CD4-positive, alpha-beta T cell treated with Interleukin-6 for 4 hours (primary cell): Measurements from ENCODE around the gene FHIT.

ENCODE experiments used
- DNase-seq: peaks from one replicate; pipeline ENCODE4 v3.0.0-alpha.2; 2020; ENCODE audit warnings: mixed read lengths

Gene FHIT

GRCh38 chr3:60528651-60529050 is 722.6 kb downstream of the FHIT start:
- DNase-seq, result no peak

- DNase-seq, result no peak
These were observed 727.7 kb downstream of the FHIT start for GRCh38 chr3:60523536-60523935.

- DNase-seq, result no peak
These were observed 734.1 kb downstream of the FHIT start for GRCh38 chr3:60517134-60517533.

- DNase-seq, result no peak
These were observed 736.4 kb downstream of the FHIT start for GRCh38 chr3:60514866-60515265.

- no peak for DNase-seq
These were observed 737.1 kb downstream of the FHIT start for GRCh38 chr3:60514085-60514649.

- DNase-seq, result no peak
These were observed 738.0 kb downstream of the FHIT start for GRCh38 chr3:60513241-60513640.

- DNase-seq, result no peak
These were observed 738.7 kb downstream of the FHIT start for GRCh38 chr3:60512506-60512905.

- no peak for DNase-seq
These were observed 741.8 kb downstream of the FHIT start for GRCh38 chr3:60509471-60509870.

GRCh38 chr3:60504827-60505457 is 746.3 kb downstream of the FHIT start:
- no peak for DNase-seq

- DNase-seq, result no peak
These were observed 749.9 kb downstream of the FHIT start for GRCh38 chr3:60501314-60501713.

- no peak for DNase-seq
These were observed 753.4 kb downstream of the FHIT start for GRCh38 chr3:60497902-60498301.

- DNase-seq, result no peak
These were observed 760.3 kb downstream of the FHIT start for GRCh38 chr3:60490992-60491391.

GRCh38 chr3:60475096-60475495 is 776.2 kb downstream of the FHIT start:
- no peak for DNase-seq

GRCh38 chr3:60469481-60469880 is 781.8 kb downstream of the FHIT start:
- DNase-seq, result no peak

- DNase-seq, result no peak
These were observed 787.6 kb downstream of the FHIT start for GRCh38 chr3:60463685-60464084.

- DNase-seq, result no peak
These were observed 790.0 kb downstream of the FHIT start for GRCh38 chr3:60461267-60461666.

- DNase-seq, result no peak
These were observed 795.1 kb downstream of the FHIT start for GRCh38 chr3:60456180-60456579.

- DNase-seq, result no peak
These were observed 797.9 kb downstream of the FHIT start for GRCh38 chr3:60453326-60453725.

- DNase-seq, result no peak
These were observed 802.6 kb downstream of the FHIT start for GRCh38 chr3:60448696-60449095.

GRCh38 chr3:60445446-60445845 is 805.8 kb downstream of the FHIT start:
- DNase-seq, result no peak

GRCh38 chr3:60444898-60445437 is 806.3 kb downstream of the FHIT start:
- no peak for DNase-seq

- no peak for DNase-seq
These were observed 810.4 kb downstream of the FHIT start for GRCh38 chr3:60440869-60441268.

- no peak for DNase-seq
These were observed 815.2 kb downstream of the FHIT start for GRCh38 chr3:60435941-60436650.

- DNase-seq, result no peak
These were observed 816.3 kb downstream of the FHIT start for GRCh38 chr3:60434950-60435349.
